Spleen (tissue), 11 donors: ENCODE data around the gene OMP. TPM values are rescaled to one million over a fixed set of nuclear protein-coding genes. Genes with fewer than 3 reads are reported as not detected.

Source experiments
- DNase-seq: peaks from one replicate; pipeline ENCODE4 v3.0.0-alpha.2; 2020
- H3K27ac ChIP-seq, 8 donors: fragments of 200-600 bp; sonication (generic) in 7 of 8; 1 replicate in 4 of 8; 2 replicates in 4 of 8; pipeline versions ENCODE4 v1.5.0 to v1.8.0; 2016 to 2021; ENCODE audit warnings: inconsistent platforms in 4 of 8, mild to moderate bottlenecking in 4 of 8, moderate library complexity in 1 of 8
- H3K27me3 ChIP-seq, 7 donors: fragments of 200-600 bp; sonication (generic) in 6 of 7; replicated peaks in 1 of 7; 1 replicate in 4 of 7; 2 replicates in 3 of 7; pipeline versions ENCODE4 v1.5.0 to v1.8.0; 2016 to 2021; ENCODE audit warnings: inconsistent platforms in 3 of 7, mild to moderate bottlenecking in 1 of 7
- H3K36me3 ChIP-seq, 6 donors: fragments of 200-600 bp; sonication (generic) in 5 of 6; 1 replicate in 4 of 6; 2 replicates in 2 of 6; pipeline versions ENCODE4 v1.5.0 to v1.8.0; 2016 to 2021; ENCODE audit warnings: inconsistent platforms in 2 of 6
- H3K4me1 ChIP-seq, 6 donors: fragments of 200-600 bp; sonication (generic) in 5 of 6; 1 replicate in 3 of 6; 2 replicates in 3 of 6; pipeline versions ENCODE4 v1.5.0 to v1.8.0; 2016 to 2021; ENCODE audit warnings: inconsistent platforms in 3 of 6
- H3K4me3 ChIP-seq, 8 donors: fragments of 200-600 bp; sonication (generic) in 7 of 8; 1 replicate in 4 of 8; 2 replicates in 4 of 8; pipeline versions ENCODE4 v1.5.0 to v1.8.0; 2016 to 2021; ENCODE audit warnings: inconsistent platforms in 4 of 8, mild to moderate bottlenecking in 4 of 8, moderate library complexity in 2 of 8
- H3K9me3 ChIP-seq, 8 donors: fragments of 200-600 bp; sonication (generic) in 7 of 8; 1 replicate in 4 of 8; 2 replicates in 4 of 8; pipeline versions ENCODE4 v1.5.0 to v1.8.0; 2016 to 2021; ENCODE audit warnings: inconsistent platforms in 4 of 8
- CTCF ChIP-seq, 11 experiments: fragments of 200-600 bp in 7 of 11; fragments of 450-650 bp in 4 of 11; sonication (generic) in 4 of 11; IDR thresholded peaks in 8 of 11; conservative IDR thresholded peaks in 3 of 11; 1 replicate in 7 of 11; 2 replicates in 4 of 11; pipeline versions ENCODE4 v1.4.0 to v1.8.0; 2016 to 2021; ENCODE audit warnings: antibody characterized with exemption in 11 of 11, inconsistent platforms in 4 of 11, mild to moderate bottlenecking in 1 of 11
- POLR2A ChIP-seq, 3 donors: fragments of 450-650 bp; IDR thresholded peaks; one replicate each; pipeline ENCODE4 v1.5.1; 2017; ENCODE audit warnings: antibody characterized with exemption in 3 of 3, mild to moderate bottlenecking in 1 of 3
- POLR2AphosphoS5 ChIP-seq, 3 donors: sonication (generic); formaldehyde crosslinking; IDR thresholded peaks; one replicate each; pipeline ENCODE4 v1.5.1; 2017; ENCODE audit warnings: antibody characterized with exemption in 3 of 3
- WGBS, 5 donors: extraction: QIAGEN DNeasy Blood & Tissue Kit in 3 of 5; methylation state at CpG; one replicate each; pipeline versions ENCODE4 v1.1.5 to v1.1.7; 2013 to 2018; 5-methylcytosine and 5-hydroxymethylcytosine counted together
- intact Hi-C: fragments of 100-400 bp; cut with DNase I; formaldehyde crosslinking; loops from one replicate; pipeline ENCODE4 v1.15.0; 2023; ENCODE audit warnings: low total_unique reads
- polyA plus RNA-seq, 3 donors: library from polyadenylated mRNA; stranded (reverse); fragments of 200-250 nt; gene quantifications; one replicate each; pipeline ENCODE4 v1.2.1, GENCODE V29; 2013
- total RNA-seq, 7 donors: library from RNA; depleted of rRNA in 3 of 7; stranded (reverse); fragments of >200 nt in 3 of 7; fragmentation: NEBNext Ultra II Directional in 4 of 7; extraction: Animal tissue kit (Norgen Biotek cat#: 25700) in 4 of 7; gene quantifications; one replicate each; pipeline versions ENCODE4 v1.1.0 to v1.2.1, GENCODE V29; 2016 to 2021
- donor health status: healthy with polysubstance abuse.
- donor health status: DM: no; HTN: no; CAD: no; lungs with moderate emphysema.
- donor health status: DM: no; HTN: no; CAD: no.
- donor health status: Bipolar disorder and iron deficiency.
- donor health status: healthy.
- donor health status: DM: no; HTN: no; CAD: no.
- donor health status: DM: yes; HTN: yes; CAD: no.

The OMP gene
- total and polyA plus RNA-seq, 10 donors = 0.51 to 0.64 TPM; not detected in 8

- no peak for TF ChIP-seq POLR2A (IDR thresholded peaks at IDR 0.05)
- TF ChIP-seq POLR2AphosphoS5 (IDR thresholded peaks at IDR 0.05) = no peak
- intact Hi-C loops = no loop called here
- H3K36me3 ChIP-seq = peaks cover 0 to 8% (median 0%) of the 10 kb centered on the region in 6 donors
- no peaks in the 10 kb centered on the region for H3K9me3 ChIP-seq
- peak; percentile 50 for DNase-seq
- no peaks in the 10 kb centered on the region for H3K4me1 ChIP-seq
- 93 to 96% (median 95%) methylated on average over 14 of the region's 14 CpGs for WGBS, 5 donors
- H3K4me3 ChIP-seq = no peak overlapping the region
- no peaks in the 10 kb centered on the region for H3K27me3 ChIP-seq
- no peak overlapping the region for H3K27ac ChIP-seq
Observed at GRCh38 chr11:77100166-77101042, 2.2 kb upstream of the OMP start.

DNA sequence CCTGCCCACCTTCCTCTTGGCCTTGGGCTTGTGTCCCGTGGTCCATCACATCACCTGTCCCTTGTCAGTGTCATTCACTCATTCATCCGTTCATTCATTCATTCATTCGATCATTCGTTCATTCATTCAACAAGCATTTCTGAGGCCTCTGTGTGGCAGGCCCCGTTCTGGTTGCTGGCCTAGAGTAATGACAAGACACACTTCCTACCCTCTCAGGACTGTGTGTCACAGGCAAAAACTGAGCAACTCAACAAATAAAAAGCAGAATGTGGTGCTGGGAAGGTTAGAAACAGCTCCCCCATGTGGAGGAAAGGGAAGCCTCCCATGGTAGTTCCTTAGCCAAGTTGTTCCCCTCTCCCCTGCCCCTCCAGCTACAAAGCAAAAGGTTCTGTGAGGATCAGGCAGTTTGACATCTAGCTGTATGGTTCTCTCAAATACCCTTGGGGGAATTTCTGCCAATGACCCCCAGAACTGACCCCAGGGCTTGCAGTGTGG is 1.6 kb upstream of the OMP start:
- peaks cover 0 to 8% (median 0%) of the 10 kb centered on the region in 6 donors for H3K36me3 ChIP-seq
- no peaks in the 10 kb centered on the region for H3K9me3 ChIP-seq
- intact Hi-C loops = no loop called here
- DNase-seq = no peak
- TF ChIP-seq POLR2AphosphoS5 (IDR thresholded peaks at IDR 0.05) = no peak
- TF ChIP-seq CTCF (IDR thresholded peaks at IDR 0.05 in 8 of 11, conservative IDR thresholded peaks at IDR 0.05 in 3 of 11) = peak in 3 of 11 experiments; percentile 11 to 28 (median 20)
- H3K27me3 ChIP-seq = no peaks in the 10 kb centered on the region
- H3K4me1 ChIP-seq = no peaks in the 10 kb centered on the region
- no peak overlapping the region for H3K4me3 ChIP-seq
- H3K27ac ChIP-seq = no peak overlapping the region
- 86 to 92% (median 87%) methylated on average over 5 of the region's 5 CpGs for WGBS, 5 donors

GRCh38 chr11:77103319-77103718 is 679 bp downstream of the OMP start:
- Histone ChIP-seq H3K4me1 (peaks cover 0 to 12% (median 0%) of the 10 kb centered on the region in 6 donors), H3K27ac (no peak overlapping the region), H3K9me3 (no peaks in the 10 kb centered on the region), H3K36me3 (peaks cover 0 to 8% (median 0%) of the 10 kb centered on the region in 6 donors), H3K27me3 (no peaks in the 10 kb centered on the region), H3K4me3 (no peak overlapping the region)
- peak; percentile 12 for DNase-seq
- 45 to 82% (median 78%) methylated on average over 2 of the region's 2 CpGs for WGBS, 5 donors
- intact Hi-C loops = no loop called here
- no peak for TF ChIP-seq POLR2A (IDR thresholded peaks at IDR 0.05)
- no peak for TF ChIP-seq CTCF (IDR thresholded peaks at IDR 0.05 in 8 of 11, conservative IDR thresholded peaks at IDR 0.05 in 3 of 11)
- no peak for TF ChIP-seq POLR2AphosphoS5 (IDR thresholded peaks at IDR 0.05)

DNA sequence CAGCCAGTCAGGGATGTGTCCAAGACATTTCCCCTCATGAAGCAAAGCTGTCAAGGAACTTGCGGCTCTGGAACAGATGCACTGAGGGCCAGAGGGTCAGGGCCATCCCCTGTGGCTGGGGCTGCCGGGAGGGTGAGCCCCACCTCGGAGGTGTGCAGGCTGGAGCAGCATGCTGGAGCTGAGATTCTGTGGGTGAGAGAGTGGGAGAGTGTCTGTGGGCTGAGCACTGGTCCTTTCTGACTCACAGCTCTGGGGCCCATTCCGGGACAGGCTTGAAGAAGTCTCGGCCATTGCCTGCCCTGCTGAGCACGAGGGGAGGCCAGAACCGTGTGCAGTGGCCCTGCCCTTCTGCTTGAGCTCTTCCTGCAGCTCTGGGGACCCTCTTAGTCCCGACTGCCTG is 2.1 kb downstream of the OMP start:
- Histone ChIP-seq H3K4me3 (no peak overlapping the region), H3K36me3 (peaks cover 0 to 8% (median 0%) of the 10 kb centered on the region in 6 donors), H3K27ac (no peak overlapping the region), H3K27me3 (no peaks in the 10 kb centered on the region), H3K4me1 (peaks cover 0 to 12% (median 0%) of the 10 kb centered on the region in 6 donors), H3K9me3 (no peaks in the 10 kb centered on the region)
- intact Hi-C loops = no loop called here
- no peak for DNase-seq
- no peak for TF ChIP-seq POLR2AphosphoS5 (IDR thresholded peaks at IDR 0.05)
- no peak for TF ChIP-seq POLR2A (IDR thresholded peaks at IDR 0.05)
- no peak for TF ChIP-seq CTCF (IDR thresholded peaks at IDR 0.05 in 8 of 11, conservative IDR thresholded peaks at IDR 0.05 in 3 of 11)
- WGBS, 5 donors = 80 to 94% (median 86%) methylated on average over 3 to 8 of the region's 8 CpGs
